HepG2 (cell line): Measurements from ENCODE around the gene RPL35. TPM values are rescaled to one million over a fixed set of nuclear protein-coding genes. Genes with fewer than 3 reads are reported as not detected.

ENCODE experiments used
- BCLAF1 ChIP-seq: fragments of 450-650 bp; IDR thresholded peaks from 2 replicates; pipeline ENCODE4 v1.6.1; 2017; ENCODE audit warnings: mild to moderate bottlenecking
- HDAC2 ChIP-seq: sonication (generic); formaldehyde crosslinking; IDR thresholded peaks from 2 replicates; pipeline ENCODE4 v1.4.0; 2020; ENCODE audit warnings: missing genetic modification reagents
- MLX ChIP-seq: IDR thresholded peaks from 2 replicates; pipeline ENCODE4 v1.6.1; 2016
- RBM39 ChIP-seq: fragments of 200-400 bp; formaldehyde crosslinking; IDR thresholded peaks from one replicate; pipeline ENCODE4 v1.6.1; 2018; ENCODE audit warnings: antibody characterized with exemption, mild to moderate bottlenecking, low read depth, low read length; ENCODE audit not compliant: poor library complexity, severe bottlenecking
- RCOR2 ChIP-seq: IDR thresholded peaks from 2 replicates; pipeline ENCODE4 v1.6.1; 2016; ENCODE audit warnings: missing biosample characterization, missing genetic modification reagents
- ZBTB4 ChIP-seq: sonication (generic); formaldehyde crosslinking; IDR thresholded peaks from 2 replicates; pipeline ENCODE4 v1.4.0; 2020; ENCODE audit warnings: missing genetic modification reagents, mild to moderate bottlenecking, borderline replicate concordance
- ZBTB46 ChIP-seq: sonication (generic); formaldehyde crosslinking; IDR thresholded peaks from 2 replicates; pipeline ENCODE4 v1.4.0; 2020; ENCODE audit warnings: mild to moderate bottlenecking, missing genetic modification reagents, borderline replicate concordance
- ZFY ChIP-seq: sonication (generic); formaldehyde crosslinking; IDR thresholded peaks from 2 replicates; pipeline ENCODE4 v1.4.0; 2020; ENCODE audit warnings: missing genetic modification reagents
- ZNF263 ChIP-seq: sonication (generic); formaldehyde crosslinking; IDR thresholded peaks from 2 replicates; pipeline ENCODE4 v1.4.0; 2020; ENCODE audit warnings: missing genetic modification reagents
- polyA plus RNA-seq, 8 experiments: library from polyadenylated mRNA; depleted of rRNA in 3 of 8; stranded (reverse) in 7 of 8; unstranded in 1 of 8; fragments of >200 nt; fragmentation: Illumina TruSeq in 4 of 8; extraction: Trizol in 4 of 8; gene quantifications; 2 replicates each; pipeline versions ENCODE4 v1.2.1 to v1.2.3, GENCODE V29; 2011 to 2016; ENCODE audit warnings: low read depth in 4 of 8, missing spikeins in 1 of 8, mixed read lengths in 1 of 8; ENCODE audit not compliant: insufficient read depth in 1 of 8
- total RNA-seq, 5 experiments: library from RNA; depleted of rRNA; stranded (reverse); fragments of >200 nt; fragmentation: Illumina TruSeq; extraction: Trizol; gene quantifications; 2 replicates each; pipeline ENCODE4 v1.2.3, GENCODE V29; 2016; ENCODE audit warnings: low read depth in 1 of 5
- TF ChIP-seq, protein P1 (sequence below): sonication (generic); formaldehyde crosslinking; IDR thresholded peaks from 2 replicates; pipeline ENCODE4 v1.8.0; 2023; ENCODE audit warnings: mild to moderate bottlenecking, missing genetic modification reagents
- TF ChIP-seq, protein P2 (sequence below): sonication (generic); formaldehyde crosslinking; IDR thresholded peaks from 2 replicates; pipeline ENCODE4 v1.4.0; 2020; ENCODE audit warnings: mild to moderate bottlenecking, missing genetic modification reagents
- TF ChIP-seq, protein P3 (sequence below): sonication (generic); formaldehyde crosslinking; IDR thresholded peaks from 2 replicates; pipeline ENCODE4 v1.5.0; 2020; ENCODE audit warnings: mild to moderate bottlenecking, missing genetic modification reagents, borderline replicate concordance

The RPL35 gene
- total and polyA plus RNA-seq, 2 of the 13 experiments (the other 11 are each of a cell fraction or from before 2014, with no cell fraction given): 2,153 to 2,935 TPM

DNA sequence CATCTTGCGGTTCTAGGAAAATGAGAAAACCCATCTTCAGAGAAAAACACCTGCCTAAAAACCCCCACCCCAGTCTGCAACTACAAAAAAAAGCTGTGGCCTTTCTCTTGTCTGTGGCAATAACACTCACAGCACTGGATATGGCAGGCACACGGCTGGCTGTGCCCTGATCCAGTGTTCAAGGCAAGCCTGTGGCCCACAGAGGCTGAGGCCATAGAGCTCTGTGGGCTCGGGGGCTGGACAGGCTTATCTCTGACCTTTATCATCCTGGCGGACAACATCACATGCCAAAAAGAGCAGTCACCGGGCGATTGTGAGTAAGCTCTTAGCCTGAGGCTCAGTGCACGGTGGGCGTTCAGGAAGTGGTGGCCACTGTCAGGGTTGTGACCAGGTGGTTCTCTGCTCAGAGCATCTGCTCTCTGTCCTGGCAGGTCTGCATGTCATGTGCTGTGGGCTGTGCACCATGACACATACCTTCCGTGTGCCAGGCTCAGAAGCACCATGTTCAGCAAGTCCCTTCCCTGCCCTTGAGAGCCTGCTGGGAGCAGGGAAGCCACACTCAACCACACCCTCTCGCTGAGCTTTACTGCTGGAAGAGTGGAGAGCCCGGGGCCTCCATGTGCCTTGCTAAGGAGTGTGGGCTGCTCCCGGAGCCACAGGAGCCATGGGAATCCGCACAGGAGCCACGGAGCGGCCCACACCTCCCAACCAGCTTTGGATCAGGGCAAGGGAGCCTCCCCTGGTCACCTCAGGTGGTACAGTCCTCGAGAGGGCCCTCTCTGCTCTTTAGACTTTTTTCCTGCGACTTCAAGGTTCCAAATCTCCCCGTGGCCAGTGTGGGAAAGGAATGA lies 43.1 kb downstream of the RPL35 start (continued):
- TF ChIP-seq RBM39: peak; percentile 54
- TF ChIP-seq RCOR2 (CRISPR knock-in tag): peak; percentile 20; the same call in 1 of the 2 replicates
- no peak for TF ChIP-seq ZBTB46 (CRISPR knock-in tag)
- TF ChIP-seq BCLAF1: no peak
- TF ChIP-seq, protein P1, sequence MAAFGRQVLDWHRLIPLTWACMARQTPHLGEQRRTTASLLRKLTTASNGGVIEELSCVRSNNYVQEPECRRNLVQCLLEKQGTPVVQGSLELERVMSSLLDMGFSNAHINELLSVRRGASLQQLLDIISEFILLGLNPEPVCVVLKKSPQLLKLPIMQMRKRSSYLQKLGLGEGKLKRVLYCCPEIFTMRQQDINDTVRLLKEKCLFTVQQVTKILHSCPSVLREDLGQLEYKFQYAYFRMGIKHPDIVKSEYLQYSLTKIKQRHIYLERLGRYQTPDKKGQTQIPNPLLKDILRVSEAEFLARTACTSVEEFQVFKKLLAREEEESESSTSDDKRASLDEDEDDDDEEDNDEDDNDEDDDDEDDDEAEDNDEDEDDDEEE (CRISPR knock-in tag): no peak
- peak; percentile 46; the same call in 1 of the 2 replicates for TF ChIP-seq MLX (CRISPR knock-in tag)
- peak; percentile 51; the same call in 1 of the 2 replicates for TF ChIP-seq ZNF263 (CRISPR knock-in tag)
- no peak; the same call in 1 of the 2 replicates for TF ChIP-seq ZBTB4 (CRISPR knock-in tag)
- TF ChIP-seq ZFY (CRISPR knock-in tag): peak; percentile 61
- TF ChIP-seq, protein P2, sequence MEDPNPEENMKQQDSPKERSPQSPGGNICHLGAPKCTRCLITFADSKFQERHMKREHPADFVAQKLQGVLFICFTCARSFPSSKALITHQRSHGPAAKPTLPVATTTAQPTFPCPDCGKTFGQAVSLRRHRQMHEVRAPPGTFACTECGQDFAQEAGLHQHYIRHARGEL (CRISPR knock-in tag): no peak
- TF ChIP-seq, protein P3, sequence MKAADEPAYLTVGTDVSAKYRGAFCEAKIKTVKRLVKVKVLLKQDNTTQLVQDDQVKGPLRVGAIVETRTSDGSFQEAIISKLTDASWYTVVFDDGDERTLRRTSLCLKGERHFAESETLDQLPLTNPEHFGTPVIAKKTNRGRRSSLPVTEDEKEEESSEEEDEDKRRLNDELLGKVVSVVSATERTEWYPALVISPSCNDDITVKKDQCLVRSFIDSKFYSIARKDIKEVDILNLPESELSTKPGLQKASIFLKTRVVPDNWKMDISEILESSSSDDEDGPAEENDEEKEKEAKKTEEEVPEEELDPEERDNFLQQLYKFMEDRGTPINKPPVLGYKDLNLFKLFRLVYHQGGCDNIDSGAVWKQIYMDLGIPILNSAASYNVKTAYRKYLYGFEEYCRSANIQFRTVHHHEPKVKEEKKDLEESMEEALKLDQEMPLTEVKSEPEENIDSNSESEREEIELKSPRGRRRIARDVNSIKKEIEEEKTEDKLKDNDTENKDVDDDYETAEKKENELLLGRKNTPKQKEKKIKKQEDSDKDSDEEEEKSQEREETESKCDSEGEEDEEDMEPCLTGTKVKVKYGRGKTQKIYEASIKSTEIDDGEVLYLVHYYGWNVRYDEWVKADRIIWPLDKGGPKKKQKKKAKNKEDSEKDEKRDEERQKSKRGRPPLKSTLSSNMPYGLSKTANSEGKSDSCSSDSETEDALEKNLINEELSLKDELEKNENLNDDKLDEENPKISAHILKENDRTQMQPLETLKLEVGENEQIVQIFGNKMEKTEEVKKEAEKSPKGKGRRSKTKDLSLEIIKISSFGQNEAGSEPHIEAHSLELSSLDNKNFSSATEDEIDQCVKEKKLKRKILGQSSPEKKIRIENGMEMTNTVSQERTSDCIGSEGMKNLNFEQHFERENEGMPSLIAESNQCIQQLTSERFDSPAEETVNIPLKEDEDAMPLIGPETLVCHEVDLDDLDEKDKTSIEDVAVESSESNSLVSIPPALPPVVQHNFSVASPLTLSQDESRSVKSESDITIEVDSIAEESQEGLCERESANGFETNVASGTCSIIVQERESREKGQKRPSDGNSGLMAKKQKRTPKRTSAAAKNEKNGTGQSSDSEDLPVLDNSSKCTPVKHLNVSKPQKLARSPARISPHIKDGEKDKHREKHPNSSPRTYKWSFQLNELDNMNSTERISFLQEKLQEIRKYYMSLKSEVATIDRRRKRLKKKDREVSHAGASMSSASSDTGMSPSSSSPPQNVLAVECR (CRISPR knock-in tag): peak; percentile 48; the same call in 1 of the 2 replicates
- TF ChIP-seq HDAC2 (CRISPR knock-in tag): peak; percentile 62; the same call in 1 of the 2 replicates
